Measurements from ENCODE around the gene COL25A1.

The COL25A1 gene

GRCh38 chr4:108868606-108869227, 433.7 kb downstream of the COL25A1 start:
- DNase-seq (ENCODE audit: extremely low spot score) = no peak
- ChIA-PET POLR2A (no interaction called here), CTCF (no interaction called here)
- no peak for TF ChIP-seq CTCF (IDR thresholded peaks at IDR 0.05; ENCODE audit: control extremely low read depth, extremely low read depth, low read depth, missing control alignments)

- POLR2A ChIA-PET = no interaction called here
- CTCF ChIA-PET = interaction anchor here (1.1 kb wide), 1 partner anchor 14 kb away, joined by 3 read pairs; no protein-coding TSS in a partner anchor
- no peak for DNase-seq (ENCODE audit: extremely low spot score)
- no peak for TF ChIP-seq CTCF (IDR thresholded peaks at IDR 0.05; ENCODE audit: control extremely low read depth, extremely low read depth, low read depth, missing control alignments)
These were observed 435.0 kb downstream of the COL25A1 start for GRCh38 chr4:108867476-108867875.

- CTCF ChIA-PET = interaction anchor here (0.8 kb wide), 1 partner anchor 10 kb away, joined by 3 read pairs; no protein-coding TSS in a partner anchor
- POLR2A ChIA-PET = no interaction called here
- no peak for TF ChIP-seq CTCF (IDR thresholded peaks at IDR 0.05; ENCODE audit: control extremely low read depth, extremely low read depth, low read depth, missing control alignments)
- no peak for DNase-seq (ENCODE audit: extremely low spot score)
These were observed 441.1 kb downstream of the COL25A1 start for GRCh38 chr4:108861334-108861733.

- DNase-seq (ENCODE audit: extremely low spot score) = no peak
- ChIA-PET CTCF (no interaction called here), POLR2A (no interaction called here)
- TF ChIP-seq CTCF (IDR thresholded peaks at IDR 0.05; ENCODE audit: control extremely low read depth, extremely low read depth, low read depth, missing control alignments) = no peak
These were observed 447.7 kb downstream of the COL25A1 start for GRCh38 chr4:108854786-108855185.

GRCh38 chr4:108852691-108853090, 449.8 kb downstream of the COL25A1 start:
- CTCF ChIA-PET = no interaction called here
- TF ChIP-seq CTCF (IDR thresholded peaks at IDR 0.05; ENCODE audit: control extremely low read depth, extremely low read depth, low read depth, missing control alignments) = no peak
- DNase-seq (ENCODE audit: extremely low spot score) = no peak
- POLR2A ChIA-PET = no interaction called here

- ChIA-PET CTCF (interaction anchor here (0.8 to 0.9 kb wide), 2 partner anchors 10 to 24 kb away, joined by 3 read pairs; no protein-coding TSS in a partner anchor), POLR2A (no interaction called here)
- no peak for DNase-seq (ENCODE audit: extremely low spot score)
- no peak for TF ChIP-seq CTCF (IDR thresholded peaks at IDR 0.05; ENCODE audit: control extremely low read depth, extremely low read depth, low read depth, missing control alignments)
These were observed 451.1 kb downstream of the COL25A1 start for GRCh38 chr4:108851366-108851765.
